Esophagus squamous epithelium (tissue), 5 donors: ENCODE measurements around the gene EPHA3. TPM values are rescaled to one million over a fixed set of nuclear protein-coding genes. Genes with fewer than 3 reads are reported as not detected.
A peak's percentile ranks its signal among the peaks of the same experiment; 100 is the strongest.

Source experiments
- DNase-seq: peaks from one replicate; lab custom pipeline; 2025; lab: John Stamatoyannopoulos, UW
- H3K27ac ChIP-seq, 4 donors: fragments of 200-600 bp; sonication (generic); one replicate each; pipeline ENCODE4 v1.5.1; 2016 to 2019; ENCODE audit warnings: mild to moderate bottlenecking in 1 of 4
- H3K27me3 ChIP-seq, 4 donors: fragments of 200-600 bp; sonication (generic); 1 replicate in 3 of 4; 2 replicates in 1 of 4; pipeline versions ENCODE4 v1.5.1 to v1.6.0; 2017 to 2021; ENCODE audit warnings: antibody characterized with exemption in 1 of 4
- H3K36me3 ChIP-seq, 3 donors: fragments of 200-600 bp; sonication (generic); one replicate each; pipeline ENCODE4 v1.5.1; 2016 to 2019
- H3K4me1 ChIP-seq, 3 donors: fragments of 200-600 bp; sonication (generic); one replicate each; pipeline ENCODE4 v1.5.1; 2017 to 2019
- H3K4me3 ChIP-seq, 4 donors: fragments of 200-600 bp; sonication (generic); 1 replicate in 3 of 4; 2 replicates in 1 of 4; pipeline ENCODE4 v1.5.1; 2016 to 2019; ENCODE audit warnings: mild to moderate bottlenecking in 2 of 4, moderate library complexity in 1 of 4
- H3K9me3 ChIP-seq, 3 donors: fragments of 200-600 bp; sonication (generic); one replicate each; pipeline ENCODE4 v1.5.1; 2016 to 2019
- CTCF ChIP-seq, 6 experiments: fragments of 450-650 bp in 4 of 6; fragments of 200-600 bp in 2 of 6; sonication (generic) in 2 of 6; IDR thresholded peaks; one replicate each; pipeline ENCODE4 v1.5.1; 2016 to 2019; ENCODE audit warnings: antibody characterized with exemption in 6 of 6, mild to moderate bottlenecking in 4 of 6, moderate library complexity in 4 of 6
- POLR2A ChIP-seq, 4 donors: fragments of 450-650 bp; IDR thresholded peaks; one replicate each; pipeline ENCODE4 v1.6.1; 2017; ENCODE audit warnings: antibody characterized with exemption in 4 of 4, mild to moderate bottlenecking in 4 of 4, moderate library complexity in 3 of 4
- WGBS, 2 donors: methylation state at CpG; one replicate each; pipeline ENCODE4 v1.1.5; 2018; 5-methylcytosine and 5-hydroxymethylcytosine counted together
- intact Hi-C: fragments of 100-400 bp; cut with DNase I; formaldehyde crosslinking; loops from one replicate; pipeline ENCODE4 v1.15.0; 2022
- total RNA-seq, 4 donors: library from RNA; depleted of rRNA; stranded (reverse); fragments of >200 nt; gene quantifications; one replicate each; pipeline ENCODE4 v1.1.0, GENCODE V29; 2016
- donor health status: DM: yes; HTN: yes; CAD: no.

EPHA3 gene
- total RNA-seq, 4 donors from 2014 or later: 0.38 to 3.6 (median 1.4) TPM

GRCh38 chr3:89139870-89140269 is 32.4 kb downstream of the EPHA3 start:
- WGBS, 2 donors: 49% methylated on average over 3 of the region's 3 CpGs
- H3K9me3 ChIP-seq: no peaks in the 10 kb centered on the region
- no peaks in the 10 kb centered on the region for H3K4me1 ChIP-seq
- H3K4me3 ChIP-seq: no peak overlapping the region
- H3K27me3 ChIP-seq: no peaks in the 10 kb centered on the region
- no peaks in the 10 kb centered on the region for H3K36me3 ChIP-seq
- intact Hi-C loops: no loop called here
- DNase-seq: no peak
- TF ChIP-seq POLR2A (IDR thresholded peaks at IDR 0.05) (no peak), CTCF (IDR thresholded peaks at IDR 0.05) (no peak)
- H3K27ac ChIP-seq: no peak overlapping the region

- TF ChIP-seq CTCF (IDR thresholded peaks at IDR 0.05) (no peak), POLR2A (IDR thresholded peaks at IDR 0.05) (no peak)
- H3K4me1 ChIP-seq: peaks cover 0 to 16% (median 0%) of the 10 kb centered on the region in 3 donors
- H3K27ac ChIP-seq: no peak overlapping the region
- intact Hi-C loops: no loop called here
- DNase-seq: no peak
- H3K36me3 ChIP-seq: no peaks in the 10 kb centered on the region
- no peaks in the 10 kb centered on the region for H3K9me3 ChIP-seq
- H3K4me3 ChIP-seq: no peak overlapping the region
- 75 to 81% methylated on average over 2 of the region's 2 CpGs for WGBS, 2 donors
- H3K27me3 ChIP-seq: no peaks in the 10 kb centered on the region
These were observed 36.7 kb downstream of the EPHA3 start for GRCh38 chr3:89144080-89144479.

GRCh38 chr3:89145995-89146394 is 38.6 kb downstream of the EPHA3 start:
- no peaks in the 10 kb centered on the region for H3K27me3 ChIP-seq
- DNase-seq: no peak
- no peaks in the 10 kb centered on the region for H3K36me3 ChIP-seq
- no peak overlapping the region for H3K27ac ChIP-seq
- H3K4me1 ChIP-seq: peaks cover 0 to 16% (median 0%) of the 10 kb centered on the region in 3 donors
- H3K9me3 ChIP-seq: no peaks in the 10 kb centered on the region
- no peak overlapping the region for H3K4me3 ChIP-seq
- TF ChIP-seq POLR2A (IDR thresholded peaks at IDR 0.05) (no peak), CTCF (IDR thresholded peaks at IDR 0.05) (no peak)
- intact Hi-C loops: no loop called here

- no peaks in the 10 kb centered on the region for H3K27me3 ChIP-seq
- H3K4me3 ChIP-seq: no peak overlapping the region
- no peaks in the 10 kb centered on the region for H3K4me1 ChIP-seq
- H3K9me3 ChIP-seq: no peaks in the 10 kb centered on the region
- no peak for DNase-seq
- H3K36me3 ChIP-seq: no peaks in the 10 kb centered on the region
- H3K27ac ChIP-seq: no peak overlapping the region
- no peak for TF ChIP-seq POLR2A (IDR thresholded peaks at IDR 0.05)
- no peak for TF ChIP-seq CTCF (IDR thresholded peaks at IDR 0.05)
- intact Hi-C loops: no loop called here
These were observed 47.0 kb downstream of the EPHA3 start for GRCh38 chr3:89154416-89154815.

- H3K4me1 ChIP-seq: no peaks in the 10 kb centered on the region
- 67 to 88% methylated on average over 6 of the region's 6 CpGs for WGBS, 2 donors
- no peaks in the 10 kb centered on the region for H3K36me3 ChIP-seq
- no peaks in the 10 kb centered on the region for H3K27me3 ChIP-seq
- peak overlapping the region in 1 of 4 donors; percentile 13 for H3K4me3 ChIP-seq
- TF ChIP-seq CTCF (IDR thresholded peaks at IDR 0.05): no peak
- no peak for TF ChIP-seq POLR2A (IDR thresholded peaks at IDR 0.05)
- intact Hi-C loops: no loop called here
- no peaks in the 10 kb centered on the region for H3K9me3 ChIP-seq
- DNase-seq: no peak
- peak overlapping the region in 1 of 4 donors; percentile 5 for H3K27ac ChIP-seq
These were observed 48.4 kb downstream of the EPHA3 start for GRCh38 chr3:89155811-89156210.
